Cardiac muscle cell (in vitro differentiated cells and primary cell): Measurements from ENCODE around the gene NTMT1. TPM values are rescaled to one million over a fixed set of nuclear protein-coding genes. Genes with fewer than 3 reads are reported as not detected.

ENCODE experiments used
- DNase-seq, 2 donors: peaks; one replicate each; pipeline versions ENCODE4 v3.0.0 to v3.0.0-alpha.2; 2010 to 2017; ENCODE audit warnings: low read depth in 1 of 2, low spot score in 1 of 2
- H3K27ac ChIP-seq: fragments of 200-600 bp; sonication (generic); 2 replicates; pipeline ENCODE4 v1.5.1; 2016
- H3K27me3 ChIP-seq: fragments of 200-600 bp; sonication (generic); 2 replicates; pipeline ENCODE4 v1.6.0; 2016; ENCODE audit warnings: control low read depth
- H3K36me3 ChIP-seq: fragments of 200-600 bp; sonication (generic); 2 replicates; pipeline ENCODE4 v1.5.1; 2016; ENCODE audit warnings: control low read depth
- H3K4me1 ChIP-seq: fragments of 200-600 bp; sonication (generic); 2 replicates; pipeline ENCODE4 v1.8.1; 2017; ENCODE audit warnings: low read depth, mild to moderate bottlenecking, mixed run types
- H3K4me3 ChIP-seq: fragments of 200-600 bp; sonication (generic); 2 replicates; pipeline ENCODE4 v1.5.1; 2016; ENCODE audit warnings: mild to moderate bottlenecking
- H3K9me3 ChIP-seq: fragments of 200-600 bp; sonication (generic); 2 replicates; pipeline ENCODE4 v1.5.1; 2017; ENCODE audit warnings: low read depth, mild to moderate bottlenecking, control low read depth
- polyA plus RNA-seq: library from polyadenylated mRNA; unstranded; fragments of >200 nt; fragmentation: Nextera tagmentation; extraction: Ambion mirVana; gene quantifications from 2 replicates; pipeline ENCODE4 v1.2.1, GENCODE V29; 2016
- total RNA-seq: library from RNA; depleted of rRNA; stranded (reverse); fragments of >200 nt; gene quantifications from 2 replicates; pipeline ENCODE4 v1.2.3, GENCODE V29; 2016
- TF ChIP-seq, protein P1 (sequence below): IDR thresholded peaks from 2 replicates; pipeline ENCODE4 v1.5.1; 2012; ENCODE audit warnings: low read depth, mild to moderate bottlenecking, low read length

Gene NTMT1
- total and polyA plus RNA-seq, 2 experiments from 2014 or later: 35.2 to 77.6 TPM

DNA sequence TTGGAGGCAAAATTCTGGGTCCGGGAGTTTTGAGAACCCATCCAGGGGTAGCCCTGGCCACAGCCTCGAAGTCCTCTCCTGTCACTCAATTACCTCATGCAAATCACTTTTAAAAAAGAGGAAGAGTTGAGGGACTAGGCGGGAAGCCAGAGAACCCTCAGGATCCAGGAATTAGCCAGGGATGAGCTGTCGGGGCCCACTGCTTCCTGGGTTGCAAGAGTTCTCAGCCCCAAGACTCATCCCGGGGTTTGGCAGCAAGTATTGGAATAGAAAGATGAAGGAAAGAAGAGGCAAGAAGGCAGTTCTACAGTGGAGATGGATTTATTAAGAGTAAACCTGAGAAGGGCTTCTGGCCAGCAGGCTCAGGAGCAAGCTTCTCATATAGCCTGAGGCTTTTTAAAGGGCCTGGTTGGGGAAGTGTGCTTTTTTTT is 30.6 kb upstream of the NTMT1 start:
- Histone ChIP-seq H3K9me3 (no peaks in the 10 kb centered on the region), H3K4me3 (no peak overlapping the region), H3K36me3 (no peaks in the 10 kb centered on the region), H3K27me3 (no peaks in the 10 kb centered on the region), H3K27ac (no peak overlapping the region), H3K4me1 (peaks cover 14% of the 10 kb centered on the region)
- TF ChIP-seq, protein P1, sequence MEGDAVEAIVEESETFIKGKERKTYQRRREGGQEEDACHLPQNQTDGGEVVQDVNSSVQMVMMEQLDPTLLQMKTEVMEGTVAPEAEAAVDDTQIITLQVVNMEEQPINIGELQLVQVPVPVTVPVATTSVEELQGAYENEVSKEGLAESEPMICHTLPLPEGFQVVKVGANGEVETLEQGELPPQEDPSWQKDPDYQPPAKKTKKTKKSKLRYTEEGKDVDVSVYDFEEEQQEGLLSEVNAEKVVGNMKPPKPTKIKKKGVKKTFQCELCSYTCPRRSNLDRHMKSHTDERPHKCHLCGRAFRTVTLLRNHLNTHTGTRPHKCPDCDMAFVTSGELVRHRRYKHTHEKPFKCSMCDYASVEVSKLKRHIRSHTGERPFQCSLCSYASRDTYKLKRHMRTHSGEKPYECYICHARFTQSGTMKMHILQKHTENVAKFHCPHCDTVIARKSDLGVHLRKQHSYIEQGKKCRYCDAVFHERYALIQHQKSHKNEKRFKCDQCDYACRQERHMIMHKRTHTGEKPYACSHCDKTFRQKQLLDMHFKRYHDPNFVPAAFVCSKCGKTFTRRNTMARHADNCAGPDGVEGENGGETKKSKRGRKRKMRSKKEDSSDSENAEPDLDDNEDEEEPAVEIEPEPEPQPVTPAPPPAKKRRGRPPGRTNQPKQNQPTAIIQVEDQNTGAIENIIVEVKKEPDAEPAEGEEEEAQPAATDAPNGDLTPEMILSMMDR: no peak
- DNase-seq: peak in 1 of 2 donors; percentile 38

DNA sequence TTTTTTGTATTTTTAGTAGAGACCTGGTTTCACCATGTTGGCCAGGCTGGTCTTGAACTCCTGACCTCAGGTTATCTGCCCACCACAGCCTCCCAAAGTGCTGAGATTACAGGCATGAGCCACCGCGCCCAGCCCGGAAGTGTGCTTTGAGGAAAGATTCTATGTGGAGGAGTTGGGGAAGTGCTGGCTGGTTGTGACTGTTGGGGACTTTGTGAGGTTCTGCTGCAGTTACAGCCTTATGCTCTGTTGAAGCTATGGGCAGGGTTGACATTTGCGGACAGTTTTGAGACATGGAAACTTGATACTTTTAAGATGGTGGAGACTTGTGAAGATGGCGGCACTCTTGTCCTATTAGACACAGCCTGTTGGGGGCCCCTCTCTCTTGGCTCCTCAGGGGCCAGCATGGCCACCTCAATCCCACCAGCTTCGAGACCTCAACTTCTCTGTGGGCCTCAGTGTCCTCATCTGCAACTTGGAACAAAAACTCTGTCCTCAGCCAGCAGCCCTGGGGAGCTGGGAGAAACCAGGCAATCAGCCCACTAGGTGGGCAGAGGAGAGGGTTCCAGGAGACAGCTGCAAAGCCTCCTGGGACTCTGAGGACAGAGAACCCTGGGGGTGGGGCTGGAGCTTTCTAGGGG is 29.9 kb upstream of the NTMT1 start:
- H3K4me1 ChIP-seq: peaks cover 14% of the 10 kb centered on the region
- no peaks in the 10 kb centered on the region for H3K9me3 ChIP-seq
- TF ChIP-seq, protein P1: no peak
- no peaks in the 10 kb centered on the region for H3K36me3 ChIP-seq
- no peak overlapping the region for H3K27ac ChIP-seq
- H3K27me3 ChIP-seq: no peaks in the 10 kb centered on the region
- DNase-seq: peak in 1 of 2 donors; percentile 21
- no peak overlapping the region for H3K4me3 ChIP-seq

GRCh38 chr9:129596541-129597331 is 29.2 kb upstream of the NTMT1 start:
- DNase-seq: peak; percentile 73 to 91
- H3K36me3 ChIP-seq: no peaks in the 10 kb centered on the region
- H3K4me1 ChIP-seq: peaks cover 14% of the 10 kb centered on the region
- TF ChIP-seq, protein P1: no peak
- H3K27me3 ChIP-seq: no peaks in the 10 kb centered on the region
- no peak overlapping the region for H3K27ac ChIP-seq
- H3K4me3 ChIP-seq: peak overlapping the region; percentile 57
- H3K9me3 ChIP-seq: no peaks in the 10 kb centered on the region

- no peaks in the 10 kb centered on the region for H3K36me3 ChIP-seq
- H3K4me1 ChIP-seq: peaks cover 13% of the 10 kb centered on the region
- no peaks in the 10 kb centered on the region for H3K9me3 ChIP-seq
- peak; percentile 71 to 87 for DNase-seq
- TF ChIP-seq, protein P1: no peak
- no peaks in the 10 kb centered on the region for H3K27me3 ChIP-seq
- H3K4me3 ChIP-seq: peak overlapping the region; percentile 57
- no peak overlapping the region for H3K27ac ChIP-seq
Observed at GRCh38 chr9:129597355-129598088, 28.4 kb upstream of the NTMT1 start.

DNA sequence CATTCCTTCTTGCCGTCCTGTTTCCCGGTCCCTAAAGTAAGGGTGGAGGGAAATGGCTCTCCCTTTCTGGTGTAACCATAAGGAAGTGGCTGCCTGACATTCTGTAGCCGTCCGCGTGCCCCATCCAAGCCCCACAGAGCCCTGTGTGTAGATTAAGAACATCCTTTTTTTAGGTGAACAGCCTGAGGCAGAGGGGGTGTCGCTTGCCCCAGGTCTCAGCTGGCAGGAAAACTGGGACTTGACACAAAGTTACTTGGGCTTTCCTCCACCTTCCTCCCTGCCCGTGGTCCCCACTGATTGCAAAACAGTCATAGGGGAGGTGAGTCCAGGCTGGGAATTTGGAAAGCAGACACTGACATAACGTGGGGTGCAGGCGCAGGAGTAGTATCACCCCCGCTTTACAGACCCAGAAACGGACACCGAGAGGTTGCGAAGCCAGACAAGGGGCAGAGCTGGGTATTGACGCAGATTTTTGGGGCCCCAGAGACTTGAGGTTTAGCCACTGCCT is 27.8 kb upstream of the NTMT1 start:
- Histone ChIP-seq H3K27me3 (no peaks in the 10 kb centered on the region), H3K9me3 (no peaks in the 10 kb centered on the region), H3K27ac (no peak overlapping the region), H3K4me3 (no peak overlapping the region), H3K4me1 (peaks cover 7% of the 10 kb centered on the region), H3K36me3 (no peaks in the 10 kb centered on the region)
- no peak for DNase-seq
- TF ChIP-seq, protein P1: no peak
